B cell (primary cell): Measurements from ENCODE around the gene NCK2.

ENCODE experiments used
- CTCF ChIP-seq: fragments of 200-600 bp; IDR thresholded peaks from one replicate; pipeline ENCODE4 v1.8.0; 2022; ENCODE audit warnings: antibody characterized with exemption, mild to moderate bottlenecking
- EZH2 ChIP-seq: IDR thresholded peaks from 2 replicates; pipeline ENCODE4 v1.6.1; 2012; ENCODE audit warnings: borderline replicate concordance, low read depth, mild to moderate bottlenecking, moderate library complexity, low read length; ENCODE audit not compliant: insufficient read depth, poor library complexity, severe bottlenecking

DNA sequence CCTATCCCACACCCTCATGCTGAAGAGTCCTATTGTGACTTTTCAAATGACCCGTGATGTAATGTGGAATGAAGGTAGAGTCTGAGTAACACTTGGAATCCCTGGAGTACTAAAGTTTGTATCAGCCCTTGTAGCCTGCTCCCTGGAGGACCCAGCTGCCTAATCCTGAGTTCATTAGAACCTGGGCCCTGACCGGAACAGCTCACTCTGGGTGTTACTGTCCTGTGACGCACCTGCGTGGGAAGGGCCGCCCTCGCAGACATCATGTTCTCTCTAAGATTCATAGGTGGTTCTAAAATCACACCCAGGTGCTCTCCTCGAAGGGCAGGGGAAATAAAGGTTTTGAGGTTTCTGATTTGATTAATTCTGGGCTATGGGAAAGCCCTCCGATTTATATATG, 62.3 kb downstream of the NCK2 start:
- TF ChIP-seq CTCF (no peak), EZH2 (no peak)
